HepG2 (cell line): ENCODE data around the gene GFRA1. TPM values are rescaled to one million over a fixed set of nuclear protein-coding genes. Genes with fewer than 3 reads are reported as not detected.

ENCODE experiments used
- ATAC-seq: fragments of 200-7000 bp; cut with Tn5 transposase; 3 replicates; pipeline ENCODE4 v1.9.1; 2020; ENCODE audit warnings: mild to moderate bottlenecking, moderate library complexity
- BruUV-seq: library from RNA; stranded (reverse); fragments of 400-500 nt; replicated peaks from 2 replicates; lab custom pipeline; 2021; lab: Mats Ljungman, UMichigan
- CTCF ChIA-PET: fragments of 300-600 bp; formaldehyde crosslinking; extraction: SDS; loops from one replicate; lab custom pipeline; 2021; ENCODE audit warnings: low total read pairs, inconsistent platforms, low intra/inter-chr PET ratio; lab: Yijun Ruan, JAX
- POLR2A ChIA-PET: fragments of 350-600 bp; sonication (Branson Sonifier 250); formaldehyde crosslinking; loops from one replicate; lab custom pipeline; 2020; ENCODE audit warnings: antibody characterized with exemption, inconsistent platforms; lab: Yijun Ruan, JAX
- DNase-seq: peaks from one replicate; pipeline ENCODE4 v3.0.0-alpha.2; 2015; ENCODE audit warnings: low spot score
- FAIRE-seq: peaks from 3 replicates; lab custom pipeline; 2011; peaks lifted over from hg19 to GRCh38; lab: Jason Lieb, UNC
- H2AFZ ChIP-seq: one replicate; pipeline ENCODE4 v1.6.1; 2011; ENCODE audit warnings: low read length, inconsistent platforms
- H3K27ac ChIP-seq: fragments of 300-600 bp; 3 replicates; pipeline ENCODE4 v1.8.0; 2011; ENCODE audit warnings: mixed run types, mild to moderate bottlenecking, mixed read lengths, low read length, inconsistent platforms; ENCODE audit not compliant: insufficient read depth; ENCODE audit errors: extremely low read length
- H3K27me3 ChIP-seq, 2 experiments: fragments of 200-600 bp in 1 of 2; 2 replicates in 1 of 2; 3 replicates in 1 of 2; pipeline versions ENCODE4 v1.6.0 to v1.8.0; 2011; ENCODE audit warnings: low read length in 2 of 2, mild to moderate bottlenecking in 2 of 2, moderate library complexity in 2 of 2, inconsistent platforms in 1 of 2; ENCODE audit not compliant: insufficient read depth in 2 of 2, control insufficient read depth in 1 of 2
- H3K36me3 ChIP-seq, 2 experiments: fragments of 200-600 bp in 1 of 2; replicated peaks in 1 of 2; 2 replicates in 1 of 2; 3 replicates in 1 of 2; pipeline versions ENCODE4 v1.5.1 to v1.8.0; 2011; ENCODE audit warnings: low read length in 2 of 2, inconsistent platforms in 1 of 2; ENCODE audit not compliant: insufficient read depth in 2 of 2, control insufficient read depth in 1 of 2
- H3K4me1 ChIP-seq: 2 replicates; pipeline ENCODE4 v1.5.1; 2012; ENCODE audit warnings: low read length, inconsistent platforms; ENCODE audit not compliant: insufficient read depth
- H3K4me2 ChIP-seq: 2 replicates; pipeline ENCODE4 v1.6.0; 2011; ENCODE audit warnings: low read depth, low read length, inconsistent platforms
- H3K4me3 ChIP-seq, 3 experiments: fragments of 200-600 bp in 1 of 3; sonication (generic), shearing (Covaris generic) in 1 of 3; replicated peaks in 1 of 3; 2 replicates each; pipeline ENCODE4 v1.5.1; 2011 to 2016; ENCODE audit warnings: low read length in 3 of 3, inconsistent platforms in 2 of 3, low read depth in 2 of 3, mild to moderate bottlenecking in 2 of 3, control low read depth in 1 of 3, mixed read lengths in 1 of 3; ENCODE audit not compliant: insufficient read depth in 1 of 3
- H3K79me2 ChIP-seq: one replicate; pipeline ENCODE4 v1.6.1; 2011; ENCODE audit warnings: low read length, inconsistent platforms; ENCODE audit not compliant: insufficient read depth
- H3K9ac ChIP-seq: 2 replicates; pipeline ENCODE4 v1.6.0; 2011; ENCODE audit warnings: mild to moderate bottlenecking, low read depth, low read length, inconsistent platforms; ENCODE audit not compliant: insufficient read depth
- H3K9me3 ChIP-seq: 2 replicates; pipeline ENCODE4 v1.5.1; 2012; ENCODE audit warnings: mild to moderate bottlenecking, low read length
- H4K20me1 ChIP-seq: 2 replicates; pipeline ENCODE4 v1.6.0; 2011; ENCODE audit warnings: inconsistent platforms, mild to moderate bottlenecking, low read length, moderate library complexity; ENCODE audit not compliant: insufficient read depth
- ATF7-NPFF ChIP-seq: sonication (generic); formaldehyde crosslinking; IDR thresholded peaks from 2 replicates; pipeline ENCODE4 v1.8.1; 2023; ENCODE audit warnings: mild to moderate bottlenecking, low read depth, missing genetic modification reagents, moderate library complexity
- GABPA ChIP-seq, 2 experiments: IDR thresholded peaks; 2 replicates each; pipeline ENCODE4 v1.6.1; 2011 to 2016; ENCODE audit warnings: low read depth in 2 of 2, low read length in 1 of 2, missing biosample characterization in 1 of 2, missing genetic modification characterization in 1 of 2
- KLF9 ChIP-seq: IDR thresholded peaks from 2 replicates; pipeline ENCODE4 v1.6.1; 2016; ENCODE audit warnings: low read depth
- PAXIP1 ChIP-seq: sonication (generic); formaldehyde crosslinking; conservative IDR thresholded peaks from 2 replicates; pipeline ENCODE4 v1.4.0; 2020; ENCODE audit warnings: mild to moderate bottlenecking, missing genetic modification reagents, moderate library complexity
- PCBP2 ChIP-seq: fragments of 200-400 bp; formaldehyde crosslinking; optimal IDR thresholded peaks from 2 replicates; pipeline ENCODE3; 2018; ENCODE audit warnings: low read length, low read depth; ENCODE audit not compliant: poor library complexity, severe bottlenecking
- POGZ ChIP-seq: sonication (generic); formaldehyde crosslinking; IDR thresholded peaks from 2 replicates; pipeline ENCODE4 v1.4.0; 2020; ENCODE audit warnings: mild to moderate bottlenecking, missing genetic modification reagents
- SOX5 ChIP-seq: IDR thresholded peaks from 2 replicates; pipeline ENCODE4 v1.6.1; 2016; ENCODE audit warnings: borderline replicate concordance
- TRIM24 ChIP-seq: sonication (generic); formaldehyde crosslinking; IDR thresholded peaks from 2 replicates; pipeline ENCODE4 v1.8.0; 2022; ENCODE audit warnings: mild to moderate bottlenecking, missing genetic modification reagents
- ZNF124 ChIP-seq: sonication (generic); formaldehyde crosslinking; IDR thresholded peaks from 2 replicates; pipeline ENCODE4 v1.4.0; 2020; ENCODE audit warnings: missing genetic modification reagents
- WGBS: methylation state at CpG from one replicate; pipeline ENCODE4 v1.1.6; 2017; ENCODE audit warnings: low lambda C conversion rate; 5-methylcytosine and 5-hydroxymethylcytosine counted together
- in situ Hi-C: cut with HindIII; loops from 2 replicates; pipeline ENCODE4 v1.10.0; 2017; ENCODE audit warnings: low pct_unique_long_range_greater_than_20kb; ENCODE audit not compliant: extremely low pct_ligation_motif_present
- intact Hi-C: fragments of 100-400 bp; cut with micrococcal nuclease; formaldehyde crosslinking; loops from one replicate; pipeline ENCODE4 v1.10.0; 2022; ENCODE audit not compliant: unreplicated experiment
- polyA plus RNA-seq, 8 experiments: library from polyadenylated mRNA; depleted of rRNA in 3 of 8; stranded (reverse) in 7 of 8; unstranded in 1 of 8; fragments of >200 nt; fragmentation: Illumina TruSeq in 4 of 8; extraction: Trizol in 4 of 8; gene quantifications; 2 replicates each; pipeline versions ENCODE4 v1.2.1 to v1.2.3, GENCODE V29; 2011 to 2016; ENCODE audit warnings: low read depth in 4 of 8, missing spikeins in 1 of 8, mixed read lengths in 1 of 8; ENCODE audit not compliant: insufficient read depth in 1 of 8
- total RNA-seq, 5 experiments: library from RNA; depleted of rRNA; stranded (reverse); fragments of >200 nt; fragmentation: Illumina TruSeq; extraction: Trizol; gene quantifications; 2 replicates each; pipeline ENCODE4 v1.2.3, GENCODE V29; 2016; ENCODE audit warnings: low read depth in 1 of 5
- TF ChIP-seq, protein P1 (sequence below): sonication (generic); formaldehyde crosslinking; IDR thresholded peaks from 2 replicates; pipeline ENCODE4 v1.4.0; 2020; ENCODE audit warnings: missing genetic modification reagents
- TF ChIP-seq, protein P2 (sequence below): sonication (generic); formaldehyde crosslinking; IDR thresholded peaks from 2 replicates; pipeline ENCODE4 v1.4.0; 2020; ENCODE audit warnings: missing genetic modification reagents
- TF ChIP-seq, protein P3 (sequence below): IDR thresholded peaks from 2 replicates; pipeline ENCODE4 v1.6.1; 2016
- TF ChIP-seq, protein P4 (sequence below): sonication (generic); formaldehyde crosslinking; IDR thresholded peaks from 2 replicates; pipeline ENCODE4 v1.4.0; 2020; ENCODE audit warnings: missing genetic modification reagents

The GFRA1 gene
- total and polyA plus RNA-seq, 2 of the 13 experiments (the other 11 are each of a cell fraction or from before 2014, with no cell fraction given) = not detected

DNA sequence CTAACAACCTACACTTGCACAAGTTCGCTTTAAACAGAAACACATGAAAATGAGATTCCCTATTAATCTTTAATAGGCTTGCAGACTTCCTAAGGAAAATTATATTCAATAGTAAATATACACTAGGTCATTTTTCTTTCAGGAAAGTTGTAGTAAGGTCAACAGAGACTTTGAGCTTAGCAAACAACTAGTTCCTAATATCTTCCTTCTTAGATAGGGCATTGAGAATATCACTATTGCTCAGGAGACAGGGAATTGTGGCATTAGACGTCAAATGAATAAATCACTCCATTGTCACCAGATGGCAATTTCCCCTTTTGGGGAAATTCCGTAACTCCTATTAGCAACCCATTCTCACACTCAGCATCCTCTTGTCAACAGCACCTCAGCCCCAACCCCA is 164.9 kb downstream of the GFRA1 start:
- in situ Hi-C loops = no loop called here
- TF ChIP-seq, protein P1, sequence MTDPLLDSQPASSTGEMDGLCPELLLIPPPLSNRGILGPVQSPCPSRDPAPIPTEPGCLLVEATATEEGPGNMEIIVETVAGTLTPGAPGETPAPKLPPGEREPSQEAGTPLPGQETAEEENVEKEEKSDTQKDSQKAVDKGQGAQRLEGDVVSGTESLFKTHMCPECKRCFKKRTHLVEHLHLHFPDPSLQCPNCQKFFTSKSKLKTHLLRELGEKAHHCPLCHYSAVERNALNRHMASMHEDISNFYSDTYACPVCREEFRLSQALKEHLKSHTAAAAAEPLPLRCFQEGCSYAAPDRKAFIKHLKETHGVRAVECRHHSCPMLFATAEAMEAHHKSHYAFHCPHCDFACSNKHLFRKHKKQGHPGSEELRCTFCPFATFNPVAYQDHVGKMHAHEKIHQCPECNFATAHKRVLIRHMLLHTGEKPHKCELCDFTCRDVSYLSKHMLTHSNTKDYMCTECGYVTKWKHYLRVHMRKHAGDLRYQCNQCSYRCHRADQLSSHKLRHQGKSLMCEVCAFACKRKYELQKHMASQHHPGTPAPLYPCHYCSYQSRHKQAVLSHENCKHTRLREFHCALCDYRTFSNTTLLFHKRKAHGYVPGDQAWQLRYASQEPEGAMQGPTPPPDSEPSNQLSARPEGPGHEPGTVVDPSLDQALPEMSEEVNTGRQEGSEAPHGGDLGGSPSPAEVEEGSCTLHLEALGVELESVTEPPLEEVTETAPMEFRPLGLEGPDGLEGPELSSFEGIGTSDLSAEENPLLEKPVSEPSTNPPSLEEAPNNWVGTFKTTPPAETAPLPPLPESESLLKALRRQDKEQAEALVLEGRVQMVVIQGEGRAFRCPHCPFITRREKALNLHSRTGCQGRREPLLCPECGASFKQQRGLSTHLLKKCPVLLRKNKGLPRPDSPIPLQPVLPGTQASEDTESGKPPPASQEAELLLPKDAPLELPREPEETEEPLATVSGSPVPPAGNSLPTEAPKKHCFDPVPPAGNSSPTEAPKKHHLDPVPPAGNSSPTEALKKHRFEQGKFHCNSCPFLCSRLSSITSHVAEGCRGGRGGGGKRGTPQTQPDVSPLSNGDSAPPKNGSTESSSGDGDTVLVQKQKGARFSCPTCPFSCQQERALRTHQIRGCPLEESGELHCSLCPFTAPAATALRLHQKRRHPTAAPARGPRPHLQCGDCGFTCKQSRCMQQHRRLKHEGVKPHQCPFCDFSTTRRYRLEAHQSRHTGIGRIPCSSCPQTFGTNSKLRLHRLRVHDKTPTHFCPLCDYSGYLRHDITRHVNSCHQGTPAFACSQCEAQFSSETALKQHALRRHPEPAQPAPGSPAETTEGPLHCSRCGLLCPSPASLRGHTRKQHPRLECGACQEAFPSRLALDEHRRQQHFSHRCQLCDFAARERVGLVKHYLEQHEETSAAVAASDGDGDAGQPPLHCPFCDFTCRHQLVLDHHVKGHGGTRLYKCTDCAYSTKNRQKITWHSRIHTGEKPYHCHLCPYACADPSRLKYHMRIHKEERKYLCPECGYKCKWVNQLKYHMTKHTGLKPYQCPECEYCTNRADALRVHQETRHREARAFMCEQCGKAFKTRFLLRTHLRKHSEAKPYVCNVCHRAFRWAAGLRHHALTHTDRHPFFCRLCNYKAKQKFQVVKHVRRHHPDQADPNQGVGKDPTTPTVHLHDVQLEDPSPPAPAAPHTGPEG (CRISPR knock-in tag) = no peak
- TF ChIP-seq ZNF124 (no peak), PAXIP1 (no peak), POGZ (CRISPR knock-in tag) (no peak), PCBP2 (no peak), KLF9 (no peak), ATF7-NPFF (CRISPR knock-in tag) (no peak), SOX5 (CRISPR knock-in tag) (no peak), GABPA (IDR thresholded peaks at IDR 0.05; ENCODE audit: low read depth, low read length) (no peak), GABPA (CRISPR knock-in tag; IDR thresholded peaks at IDR 0.05; ENCODE audit: low read depth) (no peak), TRIM24 (CRISPR knock-in tag) (no peak)
- TF ChIP-seq, protein P2, sequence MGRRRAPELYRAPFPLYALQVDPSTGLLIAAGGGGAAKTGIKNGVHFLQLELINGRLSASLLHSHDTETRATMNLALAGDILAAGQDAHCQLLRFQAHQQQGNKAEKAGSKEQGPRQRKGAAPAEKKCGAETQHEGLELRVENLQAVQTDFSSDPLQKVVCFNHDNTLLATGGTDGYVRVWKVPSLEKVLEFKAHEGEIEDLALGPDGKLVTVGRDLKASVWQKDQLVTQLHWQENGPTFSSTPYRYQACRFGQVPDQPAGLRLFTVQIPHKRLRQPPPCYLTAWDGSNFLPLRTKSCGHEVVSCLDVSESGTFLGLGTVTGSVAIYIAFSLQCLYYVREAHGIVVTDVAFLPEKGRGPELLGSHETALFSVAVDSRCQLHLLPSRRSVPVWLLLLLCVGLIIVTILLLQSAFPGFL (CRISPR knock-in tag) = no peak
- TF ChIP-seq, protein P3, sequence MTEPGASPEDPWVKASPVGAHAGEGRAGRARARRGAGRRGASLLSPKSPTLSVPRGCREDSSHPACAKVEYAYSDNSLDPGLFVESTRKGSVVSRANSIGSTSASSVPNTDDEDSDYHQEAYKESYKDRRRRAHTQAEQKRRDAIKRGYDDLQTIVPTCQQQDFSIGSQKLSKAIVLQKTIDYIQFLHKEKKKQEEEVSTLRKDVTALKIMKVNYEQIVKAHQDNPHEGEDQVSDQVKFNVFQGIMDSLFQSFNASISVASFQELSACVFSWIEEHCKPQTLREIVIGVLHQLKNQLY (CRISPR knock-in tag) = no peak
- TF ChIP-seq, protein P4, sequence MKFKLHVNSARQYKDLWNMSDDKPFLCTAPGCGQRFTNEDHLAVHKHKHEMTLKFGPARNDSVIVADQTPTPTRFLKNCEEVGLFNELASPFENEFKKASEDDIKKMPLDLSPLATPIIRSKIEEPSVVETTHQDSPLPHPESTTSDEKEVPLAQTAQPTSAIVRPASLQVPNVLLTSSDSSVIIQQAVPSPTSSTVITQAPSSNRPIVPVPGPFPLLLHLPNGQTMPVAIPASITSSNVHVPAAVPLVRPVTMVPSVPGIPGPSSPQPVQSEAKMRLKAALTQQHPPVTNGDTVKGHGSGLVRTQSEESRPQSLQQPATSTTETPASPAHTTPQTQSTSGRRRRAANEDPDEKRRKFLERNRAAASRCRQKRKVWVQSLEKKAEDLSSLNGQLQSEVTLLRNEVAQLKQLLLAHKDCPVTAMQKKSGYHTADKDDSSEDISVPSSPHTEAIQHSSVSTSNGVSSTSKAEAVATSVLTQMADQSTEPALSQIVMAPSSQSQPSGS (CRISPR knock-in tag) = no peak

More for the DNA sequence above, 164.9 kb downstream of the GFRA1 start:
- Histone ChIP-seq H3K79me2 (no peaks in the 10 kb centered on the region), H4K20me1 (no peaks in the 10 kb centered on the region), H3K4me2 (no peak overlapping the region), H2AFZ (no peak overlapping the region), H3K27me3 (no peaks in the 10 kb centered on the region; a peak in 1 of 5 replicates), H3K4me1 (no peaks in the 10 kb centered on the region), H3K27ac (no peak overlapping the region), H3K9ac (no peak overlapping the region), H3K9me3 (no peaks in the 10 kb centered on the region), H3K36me3 (no peaks in the 10 kb centered on the region), H3K4me3 (no peak overlapping the region)
- ATAC-seq = no peak
- FAIRE-seq = no peak
- intact Hi-C loops = no loop called here
- no TSS peak for BruUV-seq
- ChIA-PET CTCF (no interaction called here), POLR2A (no interaction called here)
- WGBS = 2% methylated on average over 3 of the region's 3 CpGs
- DNase-seq = no peak
